Lower leg skin (tissue), 3 donors: ENCODE measurements around the gene NACC1.

Source experiments
- CTCF ChIP-seq, 3 donors: fragments of 450-650 bp; IDR thresholded peaks; one replicate each; pipeline ENCODE4 v1.5.1; 2016; ENCODE audit warnings: antibody characterized with exemption in 3 of 3, mild to moderate bottlenecking in 3 of 3, moderate library complexity in 2 of 3
- POLR2A ChIP-seq, 2 donors: fragments of 450-650 bp; IDR thresholded peaks; one replicate each; pipeline ENCODE4 v1.6.1; 2016 to 2017; ENCODE audit warnings: antibody characterized with exemption in 2 of 2, mild to moderate bottlenecking in 1 of 2, moderate library complexity in 1 of 2

GRCh38 chr19:13117176-13117771 lies 790 bp upstream of the NACC1 start:
- TF ChIP-seq CTCF (IDR thresholded peaks at IDR 0.05) (no peak), POLR2A (IDR thresholded peaks at IDR 0.05) (no peak)
